SK-MEL-5 (cell line): Measurements from ENCODE around the gene ACSBG1. TPM values are rescaled to one million over a fixed set of nuclear protein-coding genes. Genes with fewer than 3 reads are reported as not detected.

Source experiments
- DNase-seq: peaks from one replicate; pipeline ENCODE4 v3.0.0-alpha.2; 2016; ENCODE audit warnings: low read depth, low spot score
- in situ Hi-C: cut with HindIII; loops from 2 replicates; pipeline ENCODE4 v1.10.0; 2016; ENCODE audit warnings: low sequenced_read_pairs, high pct_unique_total_duplicates, low pct_unique_long_range_greater_than_20kb
- total RNA-seq: library from RNA; depleted of rRNA; stranded (reverse); fragments of >200 nt; shearing (Covaris generic); gene quantifications from 2 replicates; pipeline ENCODE4 v1.2.3, GENCODE V29; 2014

Gene ACSBG1
- total RNA-seq, 1 experiment from 2014 or later, result 2.4 TPM

- in situ Hi-C loops, result no loop called here
- DNase-seq, result no peak
Observed at GRCh38 chr15:78193731-78194567, 40.4 kb downstream of the ACSBG1 start.

GRCh38 chr15:78192826-78193594 is 41.4 kb downstream of the ACSBG1 start:
- DNase-seq, result no peak
- in situ Hi-C loops, result no loop called here

- no peak for DNase-seq
- in situ Hi-C loops, result no loop called here
Observed at GRCh38 chr15:78182821-78183220, 51.5 kb downstream of the ACSBG1 start.

DNA sequence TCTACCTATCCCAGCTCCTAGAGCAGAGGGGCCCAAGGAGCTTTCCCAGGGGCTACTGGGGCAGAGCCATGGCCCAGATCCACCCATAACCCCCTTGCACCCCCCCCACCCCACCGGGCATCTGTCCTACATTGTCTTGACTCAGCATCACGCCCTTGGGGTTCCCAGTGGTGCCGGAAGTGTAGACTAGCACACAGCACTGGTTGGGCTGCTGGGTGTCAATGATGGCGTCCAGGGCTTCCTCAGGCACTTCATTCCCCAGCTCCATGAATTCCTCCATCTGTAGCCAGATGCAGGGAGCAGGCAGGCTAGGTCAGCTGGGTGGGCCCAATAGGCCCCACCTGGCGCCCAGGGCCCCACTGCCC is 52.0 kb downstream of the ACSBG1 start:
- in situ Hi-C loops, result no loop called here
- no peak for DNase-seq

DNA sequence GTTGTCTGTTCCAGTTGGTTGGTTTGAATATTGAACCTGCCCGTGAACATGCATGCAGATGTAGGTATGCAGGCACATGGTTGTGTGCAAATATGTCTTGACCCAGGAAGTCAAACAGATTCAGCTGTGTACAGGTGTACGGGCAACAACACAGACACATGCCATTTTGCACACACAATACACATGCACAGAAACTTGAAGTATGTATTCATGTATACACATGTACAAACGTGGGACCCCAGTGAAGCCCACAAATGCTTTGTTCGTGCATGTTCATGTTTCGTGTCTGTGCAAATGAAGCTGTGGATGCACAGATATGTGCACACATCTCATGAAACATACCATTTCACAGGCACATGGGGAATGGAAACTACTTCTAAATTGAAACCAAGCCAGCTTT is 54.5 kb downstream of the ACSBG1 start:
- in situ Hi-C loops, result no loop called here
- no peak for DNase-seq

DNA sequence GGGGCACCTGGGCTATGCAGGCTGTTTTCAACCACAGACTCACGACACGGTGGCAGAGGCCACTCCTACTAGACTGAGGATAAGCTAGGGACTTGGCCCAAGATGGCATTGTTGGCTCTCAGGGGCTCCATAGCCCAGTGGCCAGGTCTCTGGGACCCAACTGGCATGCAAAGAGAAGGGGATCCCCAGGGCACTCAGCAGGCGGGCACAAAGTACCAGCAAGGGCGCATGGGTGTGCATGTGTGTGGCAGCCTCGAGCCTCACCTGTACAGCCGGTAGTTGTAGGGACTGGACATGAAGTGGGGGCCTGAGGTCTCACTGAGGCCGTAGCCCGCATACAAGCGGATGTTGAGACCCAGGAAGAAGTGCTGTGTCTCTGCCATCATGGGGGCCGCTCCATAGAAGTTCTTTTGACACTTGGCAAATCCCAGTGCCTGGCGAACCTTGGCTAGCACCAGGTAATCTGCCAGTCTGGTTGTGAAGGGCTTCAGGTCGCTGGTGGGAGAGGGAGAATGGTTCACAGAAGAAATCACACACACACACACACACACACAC is 55.0 kb downstream of the ACSBG1 start:
- in situ Hi-C loops, result no loop called here
- no peak for DNase-seq

- DNase-seq, result no peak
- in situ Hi-C loops, result no loop called here
Observed at GRCh38 chr15:78178064-78178463, 56.3 kb downstream of the ACSBG1 start.

- DNase-seq, result peak; percentile 70
- in situ Hi-C loops, result no loop called here
Observed at GRCh38 chr15:78177447-78177873, 56.9 kb downstream of the ACSBG1 start.

DNA sequence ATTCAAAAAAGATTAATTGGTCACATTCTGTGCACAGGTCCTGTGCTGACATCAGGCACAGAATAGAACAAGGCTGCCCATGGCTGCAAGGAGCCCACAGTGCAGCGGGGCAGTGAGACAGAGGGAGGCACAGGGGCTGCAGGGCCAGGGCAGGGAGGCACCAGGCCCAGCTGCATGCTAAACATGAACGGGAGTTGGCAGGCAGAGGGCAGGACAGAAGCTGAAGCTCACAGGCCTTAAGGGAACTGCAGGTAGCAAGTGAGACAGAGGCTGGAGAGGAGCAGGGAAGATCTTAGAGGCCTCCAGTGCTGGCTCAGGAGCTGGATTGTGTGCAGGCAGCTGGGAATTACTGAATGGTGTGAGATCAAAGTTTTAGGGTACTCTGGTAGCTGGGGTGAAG is 59.0 kb downstream of the ACSBG1 start:
- in situ Hi-C loops, result no loop called here
- no peak for DNase-seq

GRCh38 chr15:78174401-78174800 is 60.0 kb downstream of the ACSBG1 start:
- DNase-seq, result no peak
- in situ Hi-C loops, result loop anchor here (25.0 kb wide), 1 partner anchor 88 kb away; the partner anchor contains the start of gene DNAJA4

GRCh38 chr15:78171864-78172472 is 62.4 kb downstream of the ACSBG1 start:
- no peak for DNase-seq
- in situ Hi-C loops, result loop anchor here (25.0 kb wide), 1 partner anchor 90 kb away; the partner anchor contains the start of gene DNAJA4

- in situ Hi-C loops, result loop anchor here (25.0 kb wide), 1 partner anchor 91 kb away; the partner anchor contains the start of gene DNAJA4
- no peak for DNase-seq
Observed at GRCh38 chr15:78170848-78171773, 63.3 kb downstream of the ACSBG1 start.

DNA sequence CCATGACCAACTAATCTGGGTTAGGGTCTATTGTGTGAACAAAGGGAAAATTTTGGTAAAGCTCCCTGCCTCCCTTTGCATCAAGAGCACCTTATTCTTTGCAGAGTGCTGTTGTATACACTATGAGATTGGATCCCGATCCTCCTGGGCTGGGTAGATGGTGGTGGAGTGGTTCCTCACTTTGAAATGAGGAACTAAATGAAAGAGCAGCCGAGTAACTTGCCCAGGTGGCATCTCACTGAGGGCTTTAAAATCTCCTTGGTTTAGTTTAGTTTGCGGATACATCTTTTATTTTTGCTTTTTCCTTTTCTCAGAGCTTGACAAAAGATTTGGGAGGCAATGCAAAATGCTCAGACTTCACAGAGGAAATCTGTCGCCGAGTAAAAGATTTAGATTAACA is 65.8 kb downstream of the ACSBG1 start:
- in situ Hi-C loops, result loop anchor here (25.0 kb wide), 1 partner anchor 94 kb away; the partner anchor contains the start of gene DNAJA4

DNA sequence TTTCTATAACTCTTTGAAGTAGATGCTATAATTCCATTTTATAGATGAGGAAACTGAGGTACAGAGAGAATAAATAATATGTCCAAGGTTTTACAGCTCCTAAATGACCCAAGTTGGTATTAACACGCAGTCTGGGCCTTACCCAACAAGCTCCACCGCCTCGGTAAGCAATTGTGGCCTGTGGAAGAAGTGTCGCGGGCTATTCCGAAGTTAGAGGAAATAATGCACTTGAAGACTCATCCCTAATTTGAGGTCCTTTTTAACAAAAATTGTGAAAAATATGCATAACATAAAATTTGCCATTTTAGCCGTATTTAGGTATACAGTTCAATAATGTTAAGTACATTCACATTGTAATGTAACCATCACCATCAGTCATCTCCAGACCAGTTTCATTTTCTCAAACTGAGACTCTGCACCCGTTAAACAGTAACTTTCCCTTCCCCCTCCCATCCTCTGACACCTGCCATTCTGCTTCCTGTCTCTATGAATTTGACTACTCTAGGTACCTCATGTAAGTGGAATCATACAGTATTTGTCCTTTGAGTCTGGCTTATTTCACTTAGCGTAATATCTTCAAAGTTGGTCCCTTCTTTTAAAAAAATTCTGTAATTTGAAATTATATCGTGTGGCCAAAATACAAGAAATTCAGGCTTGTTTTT is 67.0 kb downstream of the ACSBG1 start:
- DNase-seq, result no peak
- in situ Hi-C loops, result loop anchor here (25.0 kb wide), 1 partner anchor 95 kb away; the partner anchor contains the start of gene DNAJA4

More for the DNA sequence above, 65.8 kb downstream of the ACSBG1 start:
- DNase-seq, result no peak

DNA sequence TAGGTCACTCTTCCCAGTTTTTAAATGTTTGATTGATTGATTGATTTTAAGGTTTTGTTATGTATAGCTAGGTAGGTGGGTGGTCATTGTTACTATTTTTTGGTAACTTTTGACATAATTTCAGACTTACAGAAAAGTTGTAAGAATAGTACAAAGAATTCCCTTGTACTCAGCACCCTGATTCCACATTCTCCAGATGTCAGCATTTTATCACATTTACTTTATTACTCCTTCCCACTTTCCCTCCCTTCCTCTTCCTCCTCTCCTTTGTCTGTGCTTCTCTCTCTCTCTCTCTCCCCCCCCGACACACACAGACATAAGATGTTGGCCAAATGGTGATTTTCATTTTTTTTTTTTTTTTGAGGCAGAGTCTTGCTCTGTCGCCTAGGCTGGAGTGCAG is 70.4 kb downstream of the ACSBG1 start:
- in situ Hi-C loops, result loop anchor here (25.0 kb wide), 1 partner anchor 98 kb away; the partner anchor contains the start of gene DNAJA4
- no peak for DNase-seq

- in situ Hi-C loops, result loop anchor here (25.0 kb wide), 1 partner anchor 100 kb away; the partner anchor contains the start of gene DNAJA4
- no peak for DNase-seq
Observed at GRCh38 chr15:78162038-78162437, 72.3 kb downstream of the ACSBG1 start.
